Activated CD8-positive, alpha-beta memory T cell treated with anti-CD3 and anti-CD28 coated beads, Interleukin-2, amount 50 U/mL, for 1 hour (primary cell): Measurements from ENCODE around the gene RNF130.
"Not testable (repeated sequence)": the region's sequence is repeated elsewhere in the genome, so short reads cannot be mapped to it uniquely, and the experiment has no call there.

Source experiments
- DNase-seq: peaks from one replicate; pipeline ENCODE4 v3.0.0-alpha.2; 2020; ENCODE audit errors: extremely low read depth

Gene RNF130

GRCh38 chr5:180018347-180019060 lies 53.1 kb downstream of the RNF130 start:
- no peak for DNase-seq

GRCh38 chr5:180015523-180015922 lies 56.0 kb downstream of the RNF130 start:
- not testable (repeated sequence) for DNase-seq

- no peak for DNase-seq
Observed at GRCh38 chr5:180013678-180014077, 57.9 kb downstream of the RNF130 start.

GRCh38 chr5:180012316-180012715 lies 59.2 kb downstream of the RNF130 start:
- no peak for DNase-seq

- DNase-seq: no peak
Observed at GRCh38 chr5:180010636-180011035, 60.9 kb downstream of the RNF130 start.

- DNase-seq: no peak
Observed at GRCh38 chr5:180009581-180009980, 62.0 kb downstream of the RNF130 start.

GRCh38 chr5:180008433-180008832 lies 63.1 kb downstream of the RNF130 start:
- no peak for DNase-seq

- DNase-seq: no peak
Observed at GRCh38 chr5:180007582-180007981, 64.0 kb downstream of the RNF130 start.

GRCh38 chr5:180006141-180006540 lies 65.4 kb downstream of the RNF130 start:
- no peak for DNase-seq

GRCh38 chr5:180003127-180003526 lies 68.4 kb downstream of the RNF130 start:
- DNase-seq: no peak

- DNase-seq: no peak
Observed at GRCh38 chr5:180001742-180002141, 69.8 kb downstream of the RNF130 start.

GRCh38 chr5:180001136-180001535 lies 70.4 kb downstream of the RNF130 start:
- no peak for DNase-seq

GRCh38 chr5:179998485-179998884 lies 73.1 kb downstream of the RNF130 start:
- no peak for DNase-seq

- DNase-seq: no peak
Observed at GRCh38 chr5:179994583-179995323, 76.8 kb downstream of the RNF130 start.

- not testable (repeated sequence) for DNase-seq
Observed at GRCh38 chr5:179992855-179993254, 78.7 kb downstream of the RNF130 start.

- no peak for DNase-seq
Observed at GRCh38 chr5:179991106-179991505, 80.5 kb downstream of the RNF130 start.

GRCh38 chr5:179990525-179990924 lies 81.0 kb downstream of the RNF130 start:
- DNase-seq: not testable (repeated sequence)

- DNase-seq: no peak
Observed at GRCh38 chr5:179986328-179986727, 85.2 kb downstream of the RNF130 start.

- DNase-seq: no peak
Observed at GRCh38 chr5:179981636-179982035, 89.9 kb downstream of the RNF130 start.

GRCh38 chr5:179980767-179981166 lies 90.8 kb downstream of the RNF130 start:
- no peak for DNase-seq

GRCh38 chr5:179978792-179979191 lies 92.8 kb downstream of the RNF130 start:
- DNase-seq: no peak

GRCh38 chr5:179975713-179976134 lies 95.8 kb downstream of the RNF130 start:
- DNase-seq: no peak
